Gastrocnemius medialis (tissue), 4 donors: ENCODE measurements around the gene YBX2.

Source experiments
- CTCF ChIP-seq, 5 experiments: fragments of 450-650 bp in 3 of 5; fragments of 200-600 bp in 2 of 5; sonication (generic) in 2 of 5; IDR thresholded peaks in 4 of 5; conservative IDR thresholded peaks in 1 of 5; 1 replicate in 4 of 5; 2 replicates in 1 of 5; pipeline ENCODE4 v1.5.1; 2016 to 2019; ENCODE audit warnings: antibody characterized with exemption in 5 of 5, mild to moderate bottlenecking in 3 of 5, moderate library complexity in 3 of 5
- POLR2A ChIP-seq, 2 donors: fragments of 450-650 bp; IDR thresholded peaks; one replicate each; pipeline ENCODE4 v1.6.1; 2017; ENCODE audit warnings: antibody characterized with exemption in 2 of 2, mild to moderate bottlenecking in 2 of 2, moderate library complexity in 2 of 2

GRCh38 chr17:7336240-7337175 lies 42.1 kb upstream of the YBX2 start, which contains the start of gene ACAP1:
- TF ChIP-seq CTCF (IDR thresholded peaks at IDR 0.05 in 4 of 5, conservative IDR thresholded peaks at IDR 0.05 in 1 of 5) (no peak), POLR2A (IDR thresholded peaks at IDR 0.05) (no peak)
